ENCODE measurements around the gene FYB2.
"Not testable (repeated sequence)": the region's sequence is repeated elsewhere in the genome, so short reads cannot be mapped to it uniquely, and the experiment has no call there.

The FYB2 gene

DNA sequence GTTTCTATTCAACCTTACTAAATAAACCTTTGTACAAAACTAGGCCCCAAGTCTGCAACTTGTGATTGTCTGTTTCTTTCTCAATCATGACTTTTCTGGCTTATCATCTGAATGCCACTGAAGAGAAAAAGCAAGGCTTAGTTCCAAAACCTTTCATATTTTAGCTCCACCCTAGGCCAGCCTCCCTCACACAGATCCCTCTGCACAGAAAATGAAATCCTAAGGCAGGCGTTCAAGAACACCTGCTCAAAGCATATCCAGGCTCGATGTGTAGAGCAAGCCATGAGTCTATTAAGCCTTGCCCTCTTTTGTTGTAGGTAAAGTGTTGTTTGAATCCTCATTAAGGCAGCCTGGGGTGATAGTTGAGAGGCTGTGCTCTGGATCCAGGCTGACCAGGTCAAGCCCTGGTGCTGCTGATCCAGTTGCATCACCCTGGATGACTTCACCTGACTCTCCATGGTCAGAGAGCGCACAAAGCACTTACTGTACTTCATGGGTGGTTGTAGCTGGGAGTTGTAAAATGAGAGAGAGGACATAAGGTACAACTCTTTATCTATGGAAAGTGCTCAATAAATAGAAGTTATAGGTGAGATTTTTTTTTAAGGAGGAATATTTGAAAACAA, 39.0 kb downstream of the FYB2 start:
- DNase-seq (ENCODE audit: low read depth), result no peak
- TF ChIP-seq, protein P1, sequence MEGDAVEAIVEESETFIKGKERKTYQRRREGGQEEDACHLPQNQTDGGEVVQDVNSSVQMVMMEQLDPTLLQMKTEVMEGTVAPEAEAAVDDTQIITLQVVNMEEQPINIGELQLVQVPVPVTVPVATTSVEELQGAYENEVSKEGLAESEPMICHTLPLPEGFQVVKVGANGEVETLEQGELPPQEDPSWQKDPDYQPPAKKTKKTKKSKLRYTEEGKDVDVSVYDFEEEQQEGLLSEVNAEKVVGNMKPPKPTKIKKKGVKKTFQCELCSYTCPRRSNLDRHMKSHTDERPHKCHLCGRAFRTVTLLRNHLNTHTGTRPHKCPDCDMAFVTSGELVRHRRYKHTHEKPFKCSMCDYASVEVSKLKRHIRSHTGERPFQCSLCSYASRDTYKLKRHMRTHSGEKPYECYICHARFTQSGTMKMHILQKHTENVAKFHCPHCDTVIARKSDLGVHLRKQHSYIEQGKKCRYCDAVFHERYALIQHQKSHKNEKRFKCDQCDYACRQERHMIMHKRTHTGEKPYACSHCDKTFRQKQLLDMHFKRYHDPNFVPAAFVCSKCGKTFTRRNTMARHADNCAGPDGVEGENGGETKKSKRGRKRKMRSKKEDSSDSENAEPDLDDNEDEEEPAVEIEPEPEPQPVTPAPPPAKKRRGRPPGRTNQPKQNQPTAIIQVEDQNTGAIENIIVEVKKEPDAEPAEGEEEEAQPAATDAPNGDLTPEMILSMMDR (IDR thresholded peaks at IDR 0.05; ENCODE audit: low read depth, low read length), result no peak
- TF ChIP-seq MYC (IDR thresholded peaks at IDR 0.05; ENCODE audit: low read depth, low read length), result no peak
- TF ChIP-seq, protein P2, sequence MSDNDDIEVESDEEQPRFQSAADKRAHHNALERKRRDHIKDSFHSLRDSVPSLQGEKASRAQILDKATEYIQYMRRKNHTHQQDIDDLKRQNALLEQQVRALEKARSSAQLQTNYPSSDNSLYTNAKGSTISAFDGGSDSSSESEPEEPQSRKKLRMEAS (IDR thresholded peaks at IDR 0.05; ENCODE audit: low read depth, low read length), result no peak
- H3K4me3 ChIP-seq (ENCODE audit: low read depth, low read length), result no peak overlapping the region

DNA sequence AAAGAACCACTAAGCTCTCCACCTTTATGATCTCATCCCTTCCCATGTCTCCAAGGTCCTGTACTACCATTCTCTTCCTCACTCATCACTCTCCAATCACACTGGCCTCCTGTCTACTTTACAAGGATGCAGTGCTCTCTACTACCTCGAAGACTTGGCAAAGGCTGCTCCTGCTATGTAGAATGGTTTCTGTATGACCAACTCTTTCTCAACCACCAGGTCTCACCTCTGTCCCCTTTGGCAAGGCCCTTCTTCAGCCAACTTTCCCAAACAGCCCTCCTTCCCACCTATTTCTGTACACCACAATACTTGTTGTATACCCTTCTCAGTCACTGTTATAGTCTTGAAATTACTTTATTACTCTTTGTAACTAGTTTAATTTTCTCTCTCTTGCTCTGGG, 41.2 kb downstream of the FYB2 start:
- DNase-seq (ENCODE audit: low read depth), result no peak
- H3K4me3 ChIP-seq (ENCODE audit: low read depth, low read length), result no peak overlapping the region
- TF ChIP-seq, protein P2 (IDR thresholded peaks at IDR 0.05; ENCODE audit: low read depth, low read length), result no peak
- no peak for TF ChIP-seq POLR2A (IDR thresholded peaks at IDR 0.05; ENCODE audit: extremely low read depth, insufficient read length)
- TF ChIP-seq MYC (IDR thresholded peaks at IDR 0.05; ENCODE audit: low read depth, low read length), result no peak
- TF ChIP-seq, protein P1 (IDR thresholded peaks at IDR 0.05; ENCODE audit: low read depth, low read length), result no peak

DNA sequence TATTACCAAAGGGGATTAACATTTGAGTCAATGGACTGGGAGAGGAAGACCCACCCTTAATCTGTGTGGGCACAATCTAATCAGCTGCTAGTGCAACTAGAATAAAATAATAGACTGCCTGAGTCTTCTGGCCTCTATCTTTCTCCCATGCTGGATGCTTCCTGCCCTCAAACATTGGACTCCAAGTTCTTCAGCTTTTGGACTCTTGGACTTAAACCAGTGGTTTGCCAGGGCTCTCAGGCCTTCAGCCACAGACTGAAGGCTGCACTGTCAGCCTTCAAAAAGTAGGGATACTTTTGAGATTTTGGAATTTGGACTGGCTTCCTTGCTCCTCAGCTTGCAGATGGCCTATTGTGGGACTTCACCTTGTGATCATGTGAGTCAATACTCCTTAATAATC, 44.5 kb downstream of the FYB2 start:
- H3K4me3 ChIP-seq (ENCODE audit: low read depth, low read length); DNase-seq (ENCODE audit: low read depth): not testable (repeated sequence)

DNA sequence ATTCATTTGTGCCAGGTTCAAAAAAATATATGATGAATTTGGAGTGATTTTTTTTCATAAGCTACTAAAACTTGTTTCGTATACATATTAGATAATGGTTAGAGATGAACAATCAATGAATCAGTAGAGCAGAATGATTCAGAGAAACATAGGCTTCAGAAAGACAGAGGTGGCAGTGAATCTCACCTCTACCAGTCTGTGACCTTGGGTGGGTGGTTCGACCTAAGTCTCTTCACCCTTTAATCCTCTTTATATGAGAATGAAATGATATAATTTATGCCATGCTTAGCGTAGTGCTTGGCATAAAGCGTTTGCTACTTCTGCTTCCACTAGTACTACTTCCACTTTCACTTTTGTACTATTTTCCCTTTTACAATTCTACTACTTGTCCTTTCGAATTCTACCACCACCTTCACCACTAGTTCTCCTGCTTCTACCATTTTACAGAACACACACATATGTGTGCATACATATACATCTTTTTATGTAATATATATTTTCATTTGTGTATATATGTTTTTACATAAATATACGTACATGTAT, 45.1 kb downstream of the FYB2 start:
- TF ChIP-seq MYC (IDR thresholded peaks at IDR 0.05; ENCODE audit: low read depth, low read length), result no peak
- TF ChIP-seq, protein P1 (IDR thresholded peaks at IDR 0.05; ENCODE audit: low read depth, low read length), result no peak
- TF ChIP-seq, protein P2 (IDR thresholded peaks at IDR 0.05; ENCODE audit: low read depth, low read length), result no peak
- no peak for TF ChIP-seq POLR2A (IDR thresholded peaks at IDR 0.05; ENCODE audit: extremely low read depth, insufficient read length)
- no peak overlapping the region for H3K4me3 ChIP-seq (ENCODE audit: low read depth, low read length)
- DNase-seq (ENCODE audit: low read depth), result peak; percentile 1

DNA sequence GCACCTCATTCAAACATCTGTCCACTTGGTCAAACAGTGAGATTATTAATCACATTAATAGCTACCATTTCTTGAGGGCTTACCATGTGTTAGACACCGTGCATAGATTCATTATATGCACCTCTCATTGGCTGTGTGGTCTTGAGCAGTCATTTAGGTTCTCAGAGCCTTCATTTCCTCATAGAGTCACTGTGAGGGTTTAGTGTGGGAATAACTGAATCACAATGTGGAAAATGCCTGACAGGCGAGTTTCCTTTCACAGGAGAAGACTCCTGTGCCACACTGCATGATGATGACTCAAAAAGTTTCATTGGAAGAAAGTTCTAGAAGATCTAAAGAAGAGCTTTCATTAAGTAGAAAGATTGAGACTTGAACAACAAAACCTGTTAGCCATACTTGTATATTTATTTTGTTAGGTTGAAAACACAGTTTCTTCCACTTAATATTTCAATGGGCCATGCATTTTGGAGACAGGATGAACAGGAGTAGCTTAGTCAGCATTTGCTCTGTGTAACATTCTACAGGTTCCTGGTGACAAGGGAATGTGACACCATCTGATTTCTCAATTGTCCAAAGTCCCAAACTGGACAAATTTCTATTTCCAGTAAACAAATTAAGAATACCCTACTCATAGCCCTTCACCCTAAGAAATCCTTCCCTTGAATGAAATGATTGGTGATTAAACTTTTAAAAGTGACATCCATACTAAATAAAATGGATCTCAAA, 45.7 kb downstream of the FYB2 start:
- no peak overlapping the region for H3K4me3 ChIP-seq (ENCODE audit: low read depth, low read length)
- DNase-seq (ENCODE audit: low read depth), result no peak
- TF ChIP-seq POLR2A (IDR thresholded peaks at IDR 0.05; ENCODE audit: extremely low read depth, insufficient read length) (no peak), MYC (IDR thresholded peaks at IDR 0.05; ENCODE audit: low read depth, low read length) (no peak)
- TF ChIP-seq, protein P2 (IDR thresholded peaks at IDR 0.05; ENCODE audit: low read depth, low read length), result no peak
- TF ChIP-seq, protein P1 (IDR thresholded peaks at IDR 0.05; ENCODE audit: low read depth, low read length), result no peak

DNA sequence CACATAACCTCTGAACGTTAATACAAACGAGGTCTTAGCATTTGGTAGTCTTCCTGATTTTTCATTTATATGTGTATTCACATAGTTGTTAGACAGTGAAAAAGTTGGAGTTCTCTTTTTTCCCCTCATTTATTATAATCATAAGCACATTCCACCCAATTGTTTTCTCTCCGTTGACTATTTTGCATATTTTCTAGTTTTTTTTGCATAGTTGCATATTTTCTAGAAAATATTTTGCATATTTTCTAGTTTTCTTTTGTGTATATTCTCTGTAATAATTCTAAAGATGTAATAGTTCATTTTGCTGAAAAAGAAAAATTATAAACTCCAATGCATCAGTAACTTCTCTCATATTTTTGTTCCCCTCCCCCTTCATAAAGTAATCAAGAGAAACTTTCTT, 47.5 kb downstream of the FYB2 start:
- TF ChIP-seq, protein P2 (IDR thresholded peaks at IDR 0.05; ENCODE audit: low read depth, low read length), result no peak
- TF ChIP-seq MYC (IDR thresholded peaks at IDR 0.05; ENCODE audit: low read depth, low read length) (no peak), POLR2A (IDR thresholded peaks at IDR 0.05; ENCODE audit: extremely low read depth, insufficient read length) (no peak)
- TF ChIP-seq, protein P1 (IDR thresholded peaks at IDR 0.05; ENCODE audit: low read depth, low read length), result no peak
- DNase-seq (ENCODE audit: low read depth), result no peak
- no peak overlapping the region for H3K4me3 ChIP-seq (ENCODE audit: low read depth, low read length)
